ELF-1 (cell line): ENCODE results near the gene TSKS.
"Not testable (repeated sequence)": the region's sequence is repeated elsewhere in the genome, so short reads cannot be mapped to it uniquely, and the experiment has no call there.

Experiments used
- DNase-seq: peaks from one replicate; pipeline ENCODE4 v3.0.0-alpha.2; 2016; ENCODE audit warnings: low read depth, low spot score

The TSKS gene

DNA sequence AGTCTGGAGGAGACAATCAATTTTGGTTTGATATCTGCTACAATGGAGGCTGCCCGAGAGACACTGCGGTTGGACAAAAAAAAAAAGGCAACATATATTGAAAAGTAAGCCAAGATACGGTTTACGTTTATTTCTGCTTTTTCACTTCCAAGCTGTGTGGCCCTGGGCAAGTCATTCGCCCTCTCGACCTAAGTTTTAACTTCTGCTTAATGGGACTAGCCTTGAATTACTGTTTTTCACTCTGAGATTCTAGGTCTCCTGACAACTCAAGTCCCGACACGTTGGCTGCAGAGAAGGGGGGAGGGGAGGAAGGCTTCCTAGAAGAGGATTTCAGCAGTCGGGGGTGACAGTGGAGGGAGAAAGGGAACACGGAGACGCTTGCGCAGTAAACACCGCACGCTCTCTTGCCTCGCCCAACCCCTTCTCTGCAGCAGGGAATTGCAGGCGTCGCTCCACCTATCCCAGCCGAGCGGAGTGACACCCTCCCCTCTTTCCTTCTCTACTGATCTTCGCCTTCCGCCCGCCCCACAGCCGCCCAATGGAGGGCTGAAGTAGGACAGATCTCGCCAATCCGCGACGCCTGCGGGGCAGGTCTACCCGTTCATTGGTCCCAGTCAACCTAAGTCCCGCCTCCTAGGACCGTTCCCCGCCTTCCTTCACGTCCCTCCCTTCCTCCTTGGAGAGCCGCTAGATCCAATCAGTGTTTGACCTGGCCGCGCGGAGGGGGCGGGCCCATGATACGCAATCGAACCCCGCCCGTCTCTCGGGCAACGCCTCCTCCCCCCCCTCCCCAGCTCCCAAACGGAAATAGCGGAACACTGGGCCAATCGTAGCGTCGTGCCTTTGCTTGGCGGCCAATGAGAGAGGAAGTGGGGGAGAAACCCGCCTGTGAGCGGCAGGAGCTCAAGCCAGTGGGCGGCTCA, 3.2 kb upstream of the TSKS start:
- DNase-seq = peak; percentile 100

DNA sequence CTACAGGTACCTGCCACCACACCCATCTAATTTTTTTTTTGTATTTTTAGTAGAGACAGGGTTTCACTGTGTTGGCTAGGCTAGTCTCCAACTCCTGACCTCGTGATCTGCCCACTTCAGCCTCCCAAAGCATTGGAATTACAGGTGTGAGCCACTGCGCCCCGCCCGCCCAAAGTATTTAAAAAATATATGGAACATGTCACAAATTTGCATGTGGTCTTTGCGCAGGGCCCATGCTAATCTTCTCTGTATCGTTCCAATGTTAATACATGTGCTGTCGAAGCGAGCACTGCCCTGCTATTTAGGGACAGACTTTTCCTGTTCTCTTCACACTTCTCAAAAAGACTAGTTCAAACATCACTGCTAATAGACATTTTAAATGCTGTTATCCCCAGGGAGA, 1.2 kb upstream of the TSKS start:
- DNase-seq = no peak

DNA sequence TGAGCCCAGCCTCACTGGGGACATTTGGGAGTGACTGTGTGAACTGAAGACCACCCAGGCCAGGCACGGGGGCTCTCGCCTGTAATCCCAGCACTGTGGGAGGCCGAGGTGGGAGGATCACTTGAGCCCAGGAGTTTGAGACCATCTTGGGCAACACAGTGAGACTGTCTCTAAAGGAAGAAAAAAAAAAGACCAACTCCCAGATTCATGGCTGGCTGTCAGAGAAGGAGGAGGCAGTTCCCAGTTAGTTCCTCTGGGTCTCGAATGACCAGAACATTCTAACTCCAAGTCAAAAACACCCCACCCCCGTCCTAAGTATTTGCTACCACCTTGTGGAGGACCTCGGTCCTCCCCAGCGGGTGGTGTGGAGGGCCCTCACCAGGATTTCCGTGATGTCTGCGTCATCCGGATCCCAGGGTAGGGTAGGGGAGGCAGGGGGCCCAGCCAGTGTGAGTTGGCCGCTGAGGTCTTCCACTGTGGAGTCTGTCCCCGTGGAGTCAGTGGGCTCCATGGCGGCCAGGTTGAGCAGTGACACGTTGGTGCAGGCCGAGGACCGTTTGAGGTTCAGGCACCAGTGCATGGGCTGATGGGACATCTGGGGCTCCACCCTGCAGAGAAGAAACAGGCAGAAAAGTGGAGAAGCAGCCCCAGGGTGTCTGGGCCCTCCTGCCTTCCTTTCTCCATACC, 1.3 kb downstream of the TSKS start:
- DNase-seq = peak; percentile 70

DNA sequence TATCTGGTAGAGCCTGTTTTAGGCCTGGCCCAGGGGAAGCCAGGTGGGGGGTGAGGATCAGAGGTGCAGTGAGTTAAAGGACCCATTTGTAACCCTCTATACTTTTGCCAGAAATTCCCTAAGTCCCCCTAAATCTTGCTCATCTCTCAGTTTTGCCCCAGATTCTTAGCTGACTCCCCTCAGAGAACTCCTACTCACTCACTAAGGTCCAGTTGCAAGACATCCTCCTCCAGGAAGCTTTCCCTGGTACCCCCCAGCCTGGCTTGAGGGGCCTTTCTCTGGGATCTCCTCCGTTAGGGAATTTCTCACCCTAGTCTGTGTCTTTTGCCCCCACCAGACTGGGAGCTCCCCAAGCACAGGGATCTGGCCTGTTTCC, 1.9 kb downstream of the TSKS start:
- peak; percentile 13 for DNase-seq

DNA sequence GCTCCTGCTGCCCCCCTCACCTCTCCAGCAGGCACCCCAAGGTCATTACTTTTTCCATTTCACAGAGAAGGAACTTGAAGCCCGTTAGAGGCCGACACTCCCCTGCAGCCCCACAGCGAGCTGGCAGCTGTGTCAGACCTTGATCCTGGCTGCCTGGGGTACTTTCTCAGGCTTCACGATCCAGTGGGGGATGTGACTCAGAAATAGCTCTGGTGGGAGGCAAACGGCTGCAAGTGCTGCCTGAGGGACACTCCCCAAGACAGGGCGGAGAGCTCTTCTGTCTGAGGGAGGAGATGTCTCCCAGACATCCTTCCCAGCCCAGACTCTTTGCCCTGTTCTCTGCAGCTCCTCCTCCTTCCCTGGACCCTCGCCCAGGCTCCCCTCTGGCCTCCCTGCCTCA, 4.8 kb downstream of the TSKS start:
- DNase-seq = peak; percentile 45

DNA sequence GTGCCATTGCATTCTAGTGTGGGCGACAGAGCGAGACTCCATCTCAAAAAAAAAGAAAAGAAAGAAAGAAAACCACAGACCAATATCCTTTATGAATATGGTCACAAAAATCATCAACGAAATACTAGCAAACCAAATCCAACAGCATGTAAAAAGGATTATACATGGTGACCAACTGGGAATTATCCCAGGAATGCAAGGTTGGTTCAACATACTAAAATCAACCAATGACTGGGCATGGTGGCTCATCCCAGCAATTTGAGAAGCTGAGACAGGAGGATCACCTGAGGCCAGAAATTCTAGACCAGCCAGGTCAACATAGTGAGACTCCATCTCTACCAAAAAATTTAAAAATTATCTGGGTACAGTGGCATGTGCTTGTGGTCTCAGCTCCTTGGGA, 7.2 kb downstream of the TSKS start:
- no peak for DNase-seq

DNA sequence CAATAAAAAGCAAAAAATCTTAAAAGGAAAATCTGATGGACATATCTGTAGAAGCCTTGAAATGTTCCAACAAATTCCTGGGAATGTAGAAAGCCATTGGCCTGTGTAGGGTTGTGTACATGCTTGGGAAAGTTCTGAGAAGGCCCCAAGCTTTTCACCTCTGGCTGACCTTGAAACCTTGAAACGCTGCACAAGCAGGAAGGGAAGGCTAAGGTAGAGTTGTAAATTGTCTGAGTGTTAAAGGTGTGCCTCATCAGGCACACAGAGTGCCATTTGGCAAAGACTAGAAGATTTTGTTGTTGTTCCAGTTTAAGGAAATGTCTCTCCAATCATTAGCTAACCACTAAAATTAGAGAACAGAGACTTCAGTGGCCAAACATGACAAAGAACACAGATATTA, 10.4 kb downstream of the TSKS start:
- no peak for DNase-seq

DNA sequence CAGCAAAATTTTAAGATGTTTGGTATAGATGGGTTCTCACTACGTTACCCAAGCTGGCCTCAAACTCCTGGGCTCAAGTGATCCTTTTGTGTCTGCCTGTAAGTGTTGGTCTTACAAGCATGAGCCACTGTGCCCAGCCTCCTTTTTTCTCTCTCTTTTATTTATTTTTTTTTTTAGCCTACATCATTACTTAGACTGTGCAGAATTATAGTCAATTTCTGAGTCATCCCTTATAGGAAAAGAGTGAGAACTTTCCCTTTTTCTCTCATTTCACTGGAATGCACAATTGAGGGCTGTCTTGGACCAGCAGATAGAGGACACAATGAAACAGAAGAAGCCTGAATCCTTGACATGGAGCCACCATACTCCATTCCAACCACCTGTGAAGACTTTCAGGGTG, 13.3 kb downstream of the TSKS start:
- DNase-seq = no peak

DNA sequence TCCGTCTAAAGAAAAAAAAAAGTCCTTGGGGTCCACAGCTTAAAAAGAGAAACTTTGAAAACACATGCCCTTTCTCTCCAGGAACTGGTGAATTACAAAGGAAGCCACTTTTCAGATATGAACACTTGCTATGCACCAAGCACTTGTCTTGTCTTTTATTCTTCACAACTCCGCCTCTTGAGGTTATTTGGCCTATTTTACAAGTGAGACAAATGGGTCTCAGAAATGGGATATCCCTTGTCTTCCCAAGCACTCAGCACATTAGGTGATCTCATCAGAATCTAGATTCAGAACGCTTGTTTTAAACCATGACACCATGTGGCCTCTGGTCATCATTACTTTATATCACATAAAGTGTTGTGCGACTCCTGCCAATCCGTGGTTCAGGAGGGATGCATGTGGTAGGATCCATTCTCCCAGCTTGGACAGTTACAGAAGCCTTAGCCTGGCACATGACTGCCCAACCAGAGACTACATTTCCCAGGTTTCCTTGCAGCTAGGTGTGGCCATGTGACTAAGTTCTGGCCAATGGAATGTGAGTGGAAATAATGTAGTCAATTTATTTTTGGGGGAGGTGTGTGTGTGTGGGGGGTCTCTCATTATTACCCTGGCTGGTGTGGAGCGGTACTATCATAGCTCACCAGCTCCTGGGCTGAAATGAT, 13.9 kb downstream of the TSKS start:
- peak; percentile 19 for DNase-seq

DNA sequence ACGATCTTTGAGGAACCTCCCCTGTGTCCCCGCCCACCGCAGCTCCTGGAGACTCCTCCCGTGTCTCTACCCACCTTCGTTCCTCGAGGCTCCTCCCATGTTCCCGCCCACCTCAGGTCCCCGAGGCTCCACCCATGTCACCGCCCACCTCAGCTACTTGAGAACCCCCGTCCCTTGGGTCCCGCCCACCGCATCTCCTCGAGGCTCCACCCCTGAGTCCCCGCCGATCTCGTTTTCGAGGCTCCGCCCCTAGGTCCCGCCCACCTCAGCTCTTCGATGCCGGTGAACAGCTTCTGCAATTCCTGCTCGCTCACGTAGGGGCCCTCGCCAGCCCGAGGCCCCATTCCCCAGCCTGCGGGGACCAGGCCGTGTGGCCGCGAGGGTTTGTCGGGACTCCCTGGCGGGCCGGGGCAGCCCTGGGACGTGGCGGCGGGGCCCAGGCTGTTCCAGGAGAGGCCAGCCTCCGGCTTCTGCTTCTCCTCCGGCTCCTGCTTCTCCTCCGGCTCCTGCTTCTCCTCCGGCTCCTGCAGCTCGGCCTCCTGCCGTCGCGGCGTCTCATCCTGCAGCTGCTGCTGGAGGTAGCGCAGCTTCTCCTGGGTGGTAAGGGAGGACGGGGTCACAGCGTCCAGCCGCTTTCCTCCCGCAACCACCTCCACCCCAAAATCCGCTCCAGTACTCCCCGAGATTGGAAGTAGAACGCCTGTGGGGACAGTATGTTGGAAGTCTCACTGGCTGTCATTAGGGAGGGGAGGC, 16.7 kb downstream of the TSKS start:
- peak; percentile 99 for DNase-seq

DNA sequence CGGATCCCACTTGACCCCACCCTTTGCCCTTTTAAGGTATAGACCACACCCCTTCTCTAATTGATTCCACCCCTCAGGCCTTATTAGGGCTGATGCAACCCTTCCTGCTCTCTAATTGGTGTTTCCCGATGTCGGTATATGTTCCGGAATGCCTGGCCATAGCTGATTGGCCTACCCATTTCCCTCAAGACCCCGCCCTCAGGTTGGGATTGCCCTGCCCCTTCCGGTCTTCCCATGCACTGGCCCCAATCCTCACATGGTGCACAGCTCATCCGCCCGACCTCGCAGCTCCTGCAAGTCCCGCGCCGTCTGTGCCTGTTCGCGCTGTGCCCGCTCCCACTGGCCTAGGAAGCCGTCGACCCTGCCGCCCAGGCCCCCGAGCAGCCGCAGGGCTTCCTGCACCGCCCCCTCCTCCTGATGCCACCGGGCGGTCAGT, 18.1 kb downstream of the TSKS start:
- peak; percentile 86 for DNase-seq

DNA sequence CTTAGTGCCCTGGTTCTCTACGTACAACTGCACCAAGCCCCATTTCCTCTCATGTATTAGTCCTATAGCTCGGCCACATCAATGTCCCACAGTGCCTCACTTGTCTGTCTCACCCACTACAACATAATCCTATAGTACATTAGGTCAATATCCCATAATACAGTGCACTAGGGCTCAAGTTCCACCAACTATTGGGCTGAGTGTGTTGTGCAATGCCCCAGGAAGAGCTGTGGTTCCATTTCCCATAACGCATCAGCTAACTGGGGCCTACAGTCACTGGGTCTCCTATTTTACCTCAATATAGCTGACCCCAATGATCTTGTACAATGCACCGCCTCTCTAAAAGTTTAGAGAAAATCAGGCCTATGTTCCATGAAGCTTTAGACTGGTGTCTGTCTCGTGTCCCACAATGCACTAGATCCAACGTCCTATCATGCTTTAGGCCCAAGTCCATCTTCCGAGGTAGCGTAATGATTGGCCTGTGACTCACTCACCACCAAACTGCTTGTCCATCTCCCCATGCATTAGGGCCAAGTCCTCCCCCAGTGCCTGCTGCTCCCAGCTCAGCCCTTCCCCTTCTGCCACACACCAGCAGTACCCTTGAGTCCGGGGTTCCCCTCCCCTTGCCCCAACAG, 21.8 kb downstream of the TSKS start:
- no peak for DNase-seq

DNA sequence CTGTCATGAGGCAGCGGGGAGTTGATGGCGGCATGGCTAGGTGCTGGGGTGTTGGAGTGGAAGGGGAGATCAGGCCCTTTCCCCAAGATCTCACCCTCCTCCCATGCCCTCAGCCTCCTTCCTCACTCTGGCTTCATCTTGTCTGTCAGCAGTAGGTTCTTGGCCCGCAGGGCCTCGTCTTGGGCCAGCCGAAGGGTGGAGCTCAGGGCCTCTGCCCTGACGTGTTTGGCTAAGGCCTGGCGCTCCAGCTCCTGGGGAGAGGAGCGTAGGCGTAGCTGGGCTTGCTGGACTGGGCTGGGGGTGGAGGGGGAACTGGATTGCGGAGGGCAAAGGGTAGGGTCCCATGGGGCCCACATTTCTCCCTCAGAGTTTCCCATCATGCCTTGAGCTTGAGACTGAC, 23.2 kb downstream of the TSKS start:
- DNase-seq = no peak

DNA sequence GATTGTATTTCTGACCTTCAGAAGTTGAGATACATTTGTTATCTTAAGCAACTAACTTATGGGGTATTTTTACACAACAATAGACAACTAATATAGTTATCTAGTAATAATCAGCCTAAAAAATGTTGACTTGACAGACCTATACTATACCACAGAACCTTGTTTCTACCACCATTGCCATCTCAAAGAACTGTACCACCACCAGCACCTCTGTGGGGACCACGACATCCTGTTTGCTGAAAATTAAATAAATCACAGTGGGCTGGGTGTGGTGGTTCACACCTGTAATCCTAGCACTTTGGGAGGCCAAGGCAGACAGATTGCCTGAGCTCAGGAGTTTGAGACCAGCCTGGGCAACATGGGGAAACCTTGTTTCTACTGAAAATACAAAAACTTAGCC, 24.0 kb downstream of the TSKS start:
- no peak for DNase-seq

DNA sequence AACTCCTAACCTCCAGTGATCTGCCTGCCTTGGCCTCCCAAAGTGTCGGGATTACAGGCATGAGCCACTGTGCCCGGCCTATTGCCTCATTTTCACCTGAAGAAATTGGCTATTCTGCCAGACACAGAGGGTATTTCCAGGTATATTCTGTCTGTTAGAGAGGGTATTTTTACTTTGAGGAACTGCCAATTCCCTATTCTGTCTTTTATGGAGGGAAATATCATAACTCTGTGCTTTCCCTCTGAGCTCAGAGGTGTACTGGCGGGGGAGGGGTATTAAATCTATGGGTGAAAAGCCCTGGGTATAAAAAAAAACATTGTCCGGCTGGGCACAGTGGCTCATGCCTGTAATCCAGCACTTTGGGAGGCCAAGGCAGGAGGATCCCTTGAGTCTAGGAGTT, 24.8 kb downstream of the TSKS start:
- DNase-seq = no peak

DNA sequence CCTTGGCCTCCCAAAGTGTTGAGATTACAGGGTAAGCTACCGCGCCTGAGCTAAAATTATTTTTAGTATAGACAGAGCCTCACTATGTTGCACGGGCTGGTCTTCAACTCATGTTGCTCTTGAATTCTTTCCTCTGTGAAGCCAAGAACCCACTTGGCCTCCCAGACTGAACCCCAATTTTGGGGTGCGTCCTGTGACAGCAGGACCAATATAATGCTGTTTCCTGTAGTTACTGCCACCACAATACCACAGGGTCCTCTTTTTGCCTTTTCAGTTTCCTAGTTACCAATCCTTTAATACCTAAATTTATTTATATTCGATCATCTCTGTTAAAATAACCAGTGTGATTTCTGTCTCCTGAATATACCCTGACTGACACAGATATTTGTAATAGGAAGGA, 32.9 kb downstream of the TSKS start:
- no peak for DNase-seq

DNA sequence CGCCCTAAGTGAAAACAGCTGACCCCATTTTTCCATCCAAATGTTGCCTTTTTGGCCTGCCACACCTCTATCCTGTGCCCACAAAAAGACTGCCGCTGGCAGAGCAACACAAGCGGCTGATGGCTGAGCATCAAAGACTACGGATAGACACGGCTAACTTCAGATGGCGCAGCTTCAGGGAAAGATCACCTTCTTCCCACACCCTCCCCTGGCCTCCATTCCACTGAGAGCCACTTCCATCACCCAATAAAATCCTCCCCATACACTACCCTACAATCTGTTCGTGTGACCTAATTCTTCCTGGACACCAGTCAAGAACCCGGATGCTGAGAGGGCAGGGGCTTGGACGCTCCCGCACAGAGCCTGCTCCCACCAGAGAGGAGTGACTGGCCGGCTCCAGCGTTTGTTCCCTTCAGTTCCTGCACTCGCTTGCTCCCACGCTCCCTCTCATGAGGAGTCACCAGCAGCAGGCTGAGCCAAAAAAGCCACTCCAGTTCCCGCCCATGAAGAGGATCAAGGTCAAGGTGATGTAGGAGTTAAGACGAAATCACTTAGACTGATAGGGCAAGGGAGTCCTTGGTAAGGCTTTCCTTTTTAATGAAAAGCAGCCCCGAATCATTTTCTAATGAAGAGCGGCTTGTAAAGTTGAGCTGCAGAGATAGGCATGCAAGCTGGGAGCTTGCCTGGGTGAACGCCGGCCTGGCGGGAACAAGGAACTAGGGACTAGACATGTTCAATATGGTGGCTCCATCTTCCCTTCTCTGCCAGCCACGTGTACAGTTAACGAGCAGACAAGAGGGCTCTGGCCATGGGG, 35.7 kb downstream of the TSKS start:
- no peak for DNase-seq

DNA sequence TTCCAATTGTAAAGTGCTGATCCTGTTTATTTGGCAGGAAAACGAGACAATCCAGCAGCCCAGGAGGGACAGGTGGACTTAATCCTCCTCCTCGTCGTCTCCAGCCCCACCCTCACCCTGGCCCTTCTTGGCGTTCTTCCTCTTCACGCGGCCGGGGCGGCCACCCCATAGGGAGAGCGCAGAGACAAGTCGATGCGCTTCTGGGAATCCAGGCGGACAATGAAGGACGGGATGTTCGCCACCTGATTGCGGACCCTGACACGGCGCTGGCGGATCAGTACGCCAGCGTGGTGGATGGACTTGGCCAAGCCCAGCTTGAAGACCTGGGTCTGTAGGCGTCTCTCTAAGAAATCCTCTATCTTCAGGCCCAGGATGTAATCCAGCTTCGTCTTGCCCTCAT, 43.7 kb downstream of the TSKS start:
- not testable (repeated sequence) for DNase-seq

DNA sequence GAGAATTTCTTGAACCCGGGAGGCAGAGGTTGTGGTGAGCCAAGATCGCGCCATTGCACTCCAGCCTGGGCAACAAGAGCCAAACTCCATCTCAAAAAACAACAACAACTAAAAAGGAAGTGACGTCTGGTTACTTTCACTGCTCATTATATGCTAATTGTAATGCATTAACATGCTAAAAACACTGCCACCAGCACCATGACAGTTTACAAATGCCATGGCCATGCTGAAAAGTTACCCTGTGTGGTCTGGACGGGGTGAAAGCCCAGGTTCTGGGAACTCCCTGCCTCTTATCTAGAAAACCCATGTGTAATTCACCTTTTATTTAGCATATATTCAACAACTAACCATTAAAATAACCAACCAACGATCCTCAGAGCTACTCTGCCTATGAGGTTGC, 44.1 kb downstream of the TSKS start:
- DNase-seq = no peak

DNA sequence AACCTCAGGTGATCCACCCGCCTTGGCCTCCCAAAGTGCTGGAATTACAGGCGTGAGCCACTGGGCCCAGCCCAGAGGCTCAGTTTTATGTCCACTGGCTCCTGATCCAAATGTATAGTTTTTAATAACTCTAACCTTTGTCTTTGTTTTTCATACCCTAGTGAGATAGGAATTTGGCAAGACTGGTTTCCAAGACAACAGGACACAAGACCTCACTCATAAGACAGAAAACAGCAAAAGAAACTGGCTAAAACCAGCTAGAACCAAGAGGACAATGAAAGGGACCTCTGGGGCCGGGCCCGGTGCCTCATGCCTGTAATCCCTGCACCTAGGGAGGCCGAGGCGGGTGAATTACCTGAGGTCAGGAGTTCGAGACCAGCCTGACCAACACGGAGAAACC, 44.6 kb downstream of the TSKS start:
- DNase-seq = no peak

DNA sequence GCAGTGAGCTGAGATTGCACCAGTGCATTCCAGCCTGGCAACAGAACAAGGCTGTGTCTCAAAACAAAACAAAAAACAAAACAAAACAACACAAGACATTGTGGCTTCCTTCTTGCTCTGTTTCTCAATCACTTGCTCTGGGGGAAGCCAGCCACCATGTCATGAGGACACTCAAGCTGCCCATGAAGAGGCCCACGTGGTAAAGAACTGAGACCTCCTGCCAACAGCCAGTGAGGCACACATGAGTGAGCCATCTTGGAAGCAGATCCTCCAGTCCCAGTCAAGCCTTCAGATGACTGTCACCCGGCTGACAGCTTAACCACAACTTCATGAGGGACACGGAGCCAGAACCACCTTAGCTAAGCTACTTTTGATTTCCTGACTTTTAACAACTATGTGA, 47.0 kb downstream of the TSKS start:
- DNase-seq = no peak
